ENCODE data around the gene METTL22.
"Not testable (repeated sequence)": the region's sequence is repeated elsewhere in the genome, so short reads cannot be mapped to it uniquely, and the experiment has no call there.

Gene METTL22

DNA sequence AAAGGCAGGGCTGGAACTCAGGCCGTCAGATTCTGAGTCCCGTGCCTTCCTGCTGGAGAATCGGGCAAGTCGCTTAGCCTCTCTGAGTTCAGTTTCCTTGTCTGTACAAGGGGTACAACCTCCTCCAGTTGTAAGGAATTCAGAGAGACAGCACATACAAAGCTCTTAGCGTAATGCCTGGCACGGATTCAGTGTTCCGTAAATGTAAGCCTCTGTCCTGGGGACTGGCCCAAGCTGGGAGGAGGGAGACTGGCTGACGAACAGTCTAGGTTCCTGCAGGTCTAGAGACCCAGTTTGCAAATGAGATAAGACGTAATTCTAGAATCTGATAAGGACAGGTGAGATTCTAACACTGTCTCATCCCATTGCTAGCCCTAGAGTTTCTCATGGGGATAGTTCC, 9.9 kb downstream of the METTL22 start:
- no peak for DNase-seq (ENCODE audit: extremely low read depth in 1 of 2, low read depth in 1 of 2)

DNA sequence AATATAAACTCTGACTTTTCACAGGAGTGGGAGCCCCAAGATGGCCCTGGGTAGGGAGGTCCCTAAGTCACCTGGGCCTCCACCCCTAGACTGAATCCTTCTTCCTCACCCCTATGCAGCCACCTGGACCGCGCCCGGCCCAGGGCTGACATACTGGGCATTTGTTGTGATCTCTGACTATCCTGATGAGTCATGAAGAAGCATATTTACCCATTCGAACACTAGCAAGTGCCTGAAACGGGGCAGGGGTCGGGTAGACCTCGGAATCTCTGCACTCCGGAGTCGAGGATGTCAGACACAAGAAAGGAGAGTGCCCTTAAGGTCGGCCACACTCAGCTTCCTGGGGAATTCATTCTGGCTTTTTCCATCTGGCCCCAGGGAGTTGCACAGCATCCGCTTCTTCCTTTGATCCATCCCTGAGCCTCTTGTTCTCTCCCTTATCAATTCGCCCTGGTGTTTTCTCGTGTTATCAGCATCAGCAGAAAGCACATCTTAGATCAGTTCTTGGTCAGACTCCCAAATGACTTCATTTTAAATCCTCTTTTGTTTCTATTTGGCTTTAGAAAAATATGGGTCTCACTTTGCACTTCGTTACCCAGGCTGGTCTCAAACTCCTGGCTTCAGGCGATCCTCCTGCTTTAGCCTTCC, 10.4 kb downstream of the METTL22 start:
- DNase-seq (ENCODE audit: extremely low read depth in 1 of 2, low read depth in 1 of 2): no peak

DNA sequence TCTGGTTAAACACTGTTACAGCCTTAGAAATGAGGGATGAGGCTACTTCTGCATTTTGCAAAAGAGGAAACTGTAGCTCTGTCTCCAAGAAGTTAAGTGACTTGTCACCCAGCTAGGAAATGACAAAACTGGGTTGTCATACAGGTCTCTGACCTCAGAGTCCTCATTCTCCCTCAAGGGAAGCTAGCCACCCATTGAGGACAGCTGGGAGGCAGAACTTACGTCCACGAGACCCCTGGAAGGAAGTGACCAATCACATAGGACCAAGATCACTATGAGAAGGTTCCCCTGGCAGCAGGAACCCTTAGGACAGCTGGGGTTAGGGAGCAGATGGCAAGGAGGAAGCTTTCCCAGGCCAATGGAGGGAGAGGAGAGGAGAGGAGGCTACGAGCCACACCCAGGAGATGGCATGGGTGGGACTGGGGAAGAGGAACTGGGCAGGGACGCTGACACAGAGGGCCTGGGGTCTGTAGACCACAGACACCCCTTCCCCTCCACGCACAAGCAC, 11.2 kb downstream of the METTL22 start:
- no peak for DNase-seq (ENCODE audit: extremely low read depth in 1 of 2, low read depth in 1 of 2)

DNA sequence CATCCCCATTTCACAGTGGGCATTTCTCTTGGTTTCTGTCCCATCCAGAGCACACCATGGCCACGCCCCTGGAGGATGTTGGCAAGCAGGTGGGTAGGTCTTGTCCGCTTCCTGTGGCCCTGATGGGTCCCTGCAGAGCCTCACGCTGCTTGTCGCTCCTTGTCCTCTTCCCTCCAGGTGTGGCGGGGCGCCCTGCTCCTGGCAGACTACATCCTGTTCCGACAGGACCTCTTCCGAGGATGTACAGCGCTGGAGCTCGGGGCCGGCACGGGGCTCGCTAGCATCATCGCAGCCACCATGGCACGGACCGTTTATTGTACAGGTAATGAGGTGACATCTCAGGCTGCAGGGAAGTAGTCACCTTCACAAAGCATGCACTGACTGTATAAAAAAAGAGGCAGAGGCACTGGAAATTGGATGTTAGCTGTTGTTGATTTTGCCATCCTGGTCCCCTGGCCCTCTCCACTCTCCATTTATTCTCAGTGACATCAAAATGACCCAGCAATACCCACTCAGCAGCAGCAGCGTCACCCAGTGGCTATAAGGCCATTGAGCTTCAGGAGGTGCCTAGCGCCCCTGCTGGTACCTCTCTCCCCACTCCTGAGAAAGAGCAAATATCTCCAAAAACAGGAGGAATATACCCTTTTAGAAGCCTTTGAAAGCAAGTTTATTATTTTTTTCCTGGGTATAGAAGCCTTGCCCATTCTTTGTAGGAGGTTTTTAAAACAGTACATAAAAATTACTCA, 13.7 kb downstream of the METTL22 start:
- DNase-seq (ENCODE audit: extremely low read depth in 1 of 2, low read depth in 1 of 2): no peak

DNA sequence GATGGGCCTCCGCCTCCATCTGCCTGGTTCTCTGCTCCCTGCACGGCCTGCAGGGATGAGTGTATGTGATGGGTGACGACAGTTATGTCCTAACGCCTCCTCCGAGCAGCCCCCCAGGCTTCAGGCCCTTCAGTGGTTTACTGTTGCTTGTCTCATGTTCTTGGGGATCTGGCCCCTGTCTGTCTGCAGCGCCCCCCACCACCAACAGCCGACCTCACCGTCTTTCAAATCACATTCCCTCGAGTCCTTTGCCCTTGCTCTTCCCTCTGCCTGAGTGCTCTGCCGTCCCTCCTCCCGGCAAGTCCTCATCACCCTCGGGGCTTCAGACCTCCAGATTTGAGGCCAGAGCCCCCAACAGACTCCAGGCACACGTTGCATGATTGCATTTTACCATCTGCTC, 18.2 kb downstream of the METTL22 start:
- DNase-seq (ENCODE audit: extremely low read depth in 1 of 2, low read depth in 1 of 2): no peak

DNA sequence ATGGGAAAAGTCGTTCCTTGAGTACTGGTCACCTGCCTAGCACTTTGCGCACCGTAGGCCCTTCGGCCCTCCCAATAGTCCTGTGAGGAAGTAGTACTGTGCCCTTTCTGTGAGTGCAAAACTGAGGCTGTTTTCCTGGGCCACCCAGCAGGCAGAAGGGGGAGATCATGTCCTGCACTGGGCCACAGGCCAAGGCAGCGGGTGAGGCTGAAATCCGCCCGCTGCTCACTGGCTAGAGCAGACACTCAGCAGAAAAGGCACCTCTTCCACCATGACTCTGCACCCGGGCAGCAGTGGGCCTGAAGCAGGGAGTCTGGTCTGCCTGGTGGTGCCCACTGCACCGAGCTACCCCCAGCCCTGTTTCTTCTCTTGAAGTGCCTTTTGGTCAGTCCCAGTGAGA, 20.2 kb downstream of the METTL22 start:
- DNase-seq (ENCODE audit: extremely low read depth in 1 of 2, low read depth in 1 of 2): no peak

DNA sequence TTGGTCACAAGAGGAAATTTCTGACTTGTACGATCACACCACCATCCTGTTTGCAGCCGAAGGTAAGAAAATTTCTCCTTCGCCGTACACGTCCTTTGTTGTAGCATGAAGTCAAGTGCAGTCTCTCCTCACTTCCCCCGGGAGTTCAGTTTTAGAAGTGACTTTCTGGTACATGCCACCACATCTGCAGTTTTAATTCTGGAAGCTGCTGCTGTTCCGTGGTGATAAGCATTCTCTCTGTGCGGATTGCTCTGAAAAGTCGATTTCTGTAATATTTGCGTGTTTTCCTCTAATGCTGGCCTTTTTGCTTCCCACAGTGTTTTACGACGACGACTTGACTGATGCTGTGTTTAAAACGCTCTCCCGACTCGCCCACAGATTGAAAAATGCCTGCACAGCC, 20.6 kb downstream of the METTL22 start:
- DNase-seq (ENCODE audit: extremely low read depth in 1 of 2, low read depth in 1 of 2): no peak

DNA sequence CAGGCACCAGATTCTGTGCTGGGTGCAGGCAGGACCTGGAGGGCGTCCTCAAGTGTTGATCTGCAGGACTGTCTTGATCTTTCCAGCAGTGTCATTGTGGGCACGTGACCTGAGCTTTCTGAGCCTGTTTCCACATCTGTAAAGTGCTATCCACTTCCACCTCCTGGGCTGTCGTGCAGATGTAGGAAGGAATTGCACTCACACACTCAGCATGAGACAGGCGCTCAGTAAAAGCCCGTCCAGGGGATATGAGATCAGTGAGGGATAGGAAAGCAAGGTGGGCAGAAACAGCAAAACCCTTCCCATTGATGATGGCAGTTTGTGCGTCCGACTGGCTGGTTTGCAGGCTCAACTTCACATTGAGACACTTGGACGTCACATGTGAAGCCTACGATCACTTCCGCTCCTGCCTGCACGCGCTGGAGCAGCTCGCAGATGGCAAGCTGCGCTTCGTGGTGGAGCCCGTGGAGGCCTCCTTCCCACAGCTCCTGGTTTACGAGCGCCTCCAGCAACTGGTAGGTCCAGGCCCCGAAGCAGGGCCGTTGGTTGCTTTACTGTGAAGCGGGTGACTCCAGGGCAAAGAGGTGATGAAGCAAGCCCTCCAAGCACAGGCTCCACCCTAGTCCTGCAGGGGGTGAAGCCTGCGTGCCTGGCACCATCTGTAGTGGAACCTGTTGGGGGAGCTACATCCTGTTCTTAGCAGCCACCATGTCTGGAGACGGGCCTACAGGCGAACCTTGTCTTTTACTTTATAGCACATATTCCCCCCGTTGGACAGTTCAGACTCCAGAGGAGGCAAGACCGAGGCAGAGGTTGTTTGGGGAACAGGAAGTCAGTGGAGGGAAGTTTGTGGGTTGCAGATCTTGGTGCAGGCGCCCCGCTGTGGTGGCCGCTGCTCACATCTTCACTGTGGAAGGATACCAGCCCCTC, 23.0 kb downstream of the METTL22 start:
- DNase-seq (ENCODE audit: extremely low read depth in 1 of 2, low read depth in 1 of 2): no peak

DNA sequence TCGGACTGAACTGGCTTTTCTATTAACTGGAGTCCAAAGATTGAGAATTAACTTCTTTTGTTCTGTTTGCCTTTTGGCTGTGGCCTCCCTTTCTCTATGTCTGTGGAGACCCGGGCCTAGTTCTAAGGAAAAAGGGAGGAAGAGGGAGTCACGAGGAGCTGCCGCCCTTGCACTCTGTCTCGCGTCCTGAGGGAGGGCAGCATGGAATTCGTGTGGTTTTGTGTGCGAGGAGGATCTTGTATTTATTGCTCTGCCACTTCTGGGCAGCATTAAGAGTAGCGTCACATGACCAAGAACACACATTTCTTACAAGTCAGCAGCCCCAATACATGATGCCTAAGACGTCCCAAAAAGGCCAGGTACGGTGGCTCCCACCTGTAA, 23.6 kb downstream of the METTL22 start:
- no peak for DNase-seq (ENCODE audit: extremely low read depth in 1 of 2, low read depth in 1 of 2)

DNA sequence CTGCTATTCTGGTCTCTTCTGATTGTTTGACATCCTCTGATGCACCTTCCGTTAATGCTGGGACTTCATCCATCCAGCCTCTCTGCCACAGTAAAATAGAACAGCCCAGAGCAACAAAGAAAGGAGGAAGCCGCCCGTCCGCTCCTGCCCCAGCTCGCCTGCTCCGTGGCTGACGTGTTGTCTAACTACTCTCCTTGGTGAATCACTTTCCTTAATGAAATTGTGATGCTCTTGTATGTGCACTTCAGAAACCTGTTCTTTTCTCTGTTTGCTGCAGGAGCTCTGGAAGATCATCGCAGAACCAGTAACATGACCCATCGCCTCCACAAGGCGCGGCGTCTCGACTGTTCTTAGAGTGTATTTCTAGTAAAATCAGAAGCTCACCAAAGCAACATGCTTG, 24.3 kb downstream of the METTL22 start:
- no peak for DNase-seq (ENCODE audit: extremely low read depth in 1 of 2, low read depth in 1 of 2)

DNA sequence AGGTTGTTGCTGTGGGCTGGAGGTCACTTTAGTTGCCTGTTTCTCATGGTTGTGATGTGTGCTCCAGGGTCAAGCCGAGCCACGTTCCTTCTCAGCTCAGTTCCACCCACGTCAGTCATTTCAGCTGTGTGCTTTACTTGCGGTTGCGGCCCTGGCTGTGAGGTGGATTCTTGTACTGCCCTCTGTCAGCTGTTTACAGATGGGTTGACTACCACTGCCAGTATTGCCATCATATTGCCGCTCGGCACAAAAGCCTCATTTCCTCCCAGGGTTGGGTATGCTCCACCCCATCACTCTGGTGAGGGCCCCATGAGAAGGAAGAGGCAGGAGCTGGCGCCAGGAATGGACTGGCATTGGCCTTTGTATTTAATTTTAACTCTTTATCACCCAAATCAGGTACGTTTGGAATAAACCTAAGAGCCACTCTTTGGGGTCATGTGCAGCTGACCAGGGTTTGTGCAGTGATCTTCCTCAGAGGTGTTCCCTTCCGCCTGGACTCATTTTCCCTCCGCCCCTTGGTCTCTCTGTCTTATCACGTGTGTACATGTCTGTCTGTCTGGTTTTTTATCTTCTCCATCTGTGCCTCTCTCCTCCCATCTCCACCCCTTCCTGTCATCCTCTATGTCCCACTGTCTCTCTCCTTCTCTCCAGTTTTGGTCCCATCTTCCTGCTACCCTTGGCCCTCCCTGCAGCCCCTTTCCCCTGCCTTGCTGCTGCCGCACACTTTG, 25.0 kb downstream of the METTL22 start:
- DNase-seq (ENCODE audit: extremely low read depth in 1 of 2, low read depth in 1 of 2): no peak

DNA sequence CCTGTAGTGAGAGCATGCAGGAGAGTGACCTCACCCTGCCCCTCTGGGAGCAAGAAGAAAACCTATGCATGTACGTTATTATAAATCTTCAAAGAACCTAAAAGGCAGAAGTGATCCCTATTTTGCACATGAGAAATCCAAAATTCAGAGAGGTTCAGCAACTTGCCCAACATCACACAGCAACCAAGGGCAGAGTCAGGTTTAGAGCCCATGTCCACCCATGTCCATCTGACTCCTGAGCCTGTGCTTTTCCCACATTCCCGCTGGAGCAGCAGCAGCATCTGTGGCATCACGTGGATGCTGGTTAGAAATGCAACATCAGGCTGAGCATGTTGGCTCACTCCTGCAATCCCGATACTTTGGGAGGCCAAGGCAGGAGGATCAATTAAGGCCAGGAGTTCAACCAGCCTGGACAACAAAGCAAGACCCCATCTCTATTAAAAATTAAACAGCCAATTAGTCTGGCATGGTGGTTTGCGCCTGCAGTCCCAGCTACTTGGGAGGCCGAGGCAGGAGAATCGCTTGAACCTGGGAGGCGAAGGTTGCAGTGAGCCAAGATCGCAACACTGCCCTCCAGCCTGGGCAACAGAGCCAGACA, 26.3 kb downstream of the METTL22 start:
- no peak for DNase-seq (ENCODE audit: extremely low read depth in 1 of 2, low read depth in 1 of 2)

DNA sequence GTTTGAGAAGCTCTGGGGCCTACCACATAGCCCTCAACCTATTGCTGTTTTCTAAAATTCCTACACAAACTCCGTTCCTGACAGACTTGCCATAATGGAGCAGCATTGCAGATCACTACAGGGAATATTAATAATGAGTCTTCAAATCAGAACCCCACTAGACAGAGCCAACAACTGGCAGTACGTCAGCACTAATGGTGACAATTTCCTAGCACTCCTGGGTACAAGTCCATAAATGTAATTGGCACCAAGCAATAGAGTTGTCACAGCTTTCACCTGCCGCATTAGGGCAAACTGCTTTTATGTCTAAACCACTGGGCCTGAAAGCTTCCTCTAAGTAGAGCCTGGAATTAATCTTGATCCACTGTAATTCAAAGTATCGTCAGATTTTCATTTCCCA, 27.4 kb downstream of the METTL22 start:
- no peak for DNase-seq (ENCODE audit: extremely low read depth in 1 of 2, low read depth in 1 of 2)

DNA sequence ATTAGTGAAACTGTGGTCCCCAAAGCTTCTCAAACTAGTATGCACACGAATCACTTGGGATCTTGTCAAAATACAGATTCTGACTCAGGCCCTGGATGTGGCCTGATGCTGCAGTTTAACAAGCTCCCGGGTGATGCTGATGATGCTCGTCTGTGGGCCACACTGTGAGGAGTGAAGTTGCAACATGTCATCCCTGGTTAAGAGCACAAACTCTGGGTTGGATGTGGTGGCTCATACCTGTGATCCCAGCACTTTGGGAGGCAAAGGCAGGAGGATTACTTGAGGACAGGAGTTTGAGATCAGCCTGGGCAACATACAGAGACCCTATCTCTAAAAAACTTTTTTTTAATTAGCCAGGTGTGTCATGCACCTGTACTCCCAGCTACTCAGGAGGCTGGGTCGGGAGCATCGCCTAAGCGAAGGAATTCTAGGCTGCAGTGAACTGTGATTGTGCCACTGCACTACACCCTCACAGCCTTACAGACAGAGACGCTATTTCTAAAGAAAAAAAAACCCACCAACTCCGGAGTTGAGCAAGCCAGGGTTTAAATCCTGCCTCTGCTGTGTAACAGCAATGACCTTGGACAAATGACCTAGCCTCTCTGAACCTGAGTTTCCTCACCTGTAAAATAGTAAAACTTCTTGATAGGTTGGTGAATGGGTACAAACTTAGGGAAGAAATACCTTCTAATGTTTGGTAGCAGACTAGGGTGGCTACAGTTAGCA, 28.5 kb downstream of the METTL22 start:
- DNase-seq (ENCODE audit: extremely low read depth in 1 of 2, low read depth in 1 of 2): no peak

DNA sequence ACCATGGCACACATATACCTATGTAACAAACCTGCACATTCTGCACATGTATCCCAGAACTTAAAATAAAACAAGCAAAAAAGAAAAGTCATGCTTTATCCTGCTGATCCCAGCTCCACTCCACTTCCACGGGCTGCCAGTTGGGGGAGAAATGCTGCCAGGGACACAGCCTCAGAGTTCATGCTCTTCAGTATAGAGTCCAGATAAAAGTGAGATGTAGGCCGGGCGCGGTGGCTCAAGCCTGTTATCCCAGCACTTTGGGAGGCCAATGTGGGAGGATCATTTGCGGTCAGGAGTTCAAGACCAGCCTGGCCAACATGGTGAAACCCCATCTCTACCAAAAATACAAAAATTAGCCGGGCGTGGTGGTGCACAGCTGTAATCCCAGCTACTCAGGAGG, 30.5 kb downstream of the METTL22 start:
- not testable (repeated sequence) for DNase-seq (ENCODE audit: extremely low read depth in 1 of 2, low read depth in 1 of 2)

DNA sequence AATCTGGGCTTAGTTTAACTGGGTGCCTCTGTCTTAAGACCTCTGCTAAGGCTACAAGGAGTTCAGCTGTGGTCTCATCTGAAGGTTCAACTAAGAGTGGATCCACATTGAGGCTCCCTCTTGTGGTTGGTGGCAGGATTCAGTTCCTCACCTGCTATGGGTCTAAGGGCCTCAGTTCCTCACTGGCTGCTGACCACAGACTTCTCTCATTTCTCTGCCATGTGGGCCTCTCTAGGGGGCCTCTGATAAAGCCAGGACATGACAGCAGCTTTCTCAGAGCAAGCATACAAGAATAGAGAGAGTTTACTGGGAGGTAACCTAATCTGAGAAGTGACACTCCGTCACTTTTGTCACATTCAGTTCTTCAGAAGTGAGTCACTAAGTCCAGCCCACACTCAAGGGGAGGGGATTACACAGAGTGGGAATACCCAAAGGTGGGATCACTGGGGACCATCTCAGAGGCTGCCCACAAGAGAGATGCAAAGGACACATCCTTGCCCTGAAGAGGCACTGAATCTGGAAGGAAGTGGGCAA, 33.8 kb downstream of the METTL22 start:
- no peak for DNase-seq (ENCODE audit: extremely low read depth in 1 of 2, low read depth in 1 of 2)

DNA sequence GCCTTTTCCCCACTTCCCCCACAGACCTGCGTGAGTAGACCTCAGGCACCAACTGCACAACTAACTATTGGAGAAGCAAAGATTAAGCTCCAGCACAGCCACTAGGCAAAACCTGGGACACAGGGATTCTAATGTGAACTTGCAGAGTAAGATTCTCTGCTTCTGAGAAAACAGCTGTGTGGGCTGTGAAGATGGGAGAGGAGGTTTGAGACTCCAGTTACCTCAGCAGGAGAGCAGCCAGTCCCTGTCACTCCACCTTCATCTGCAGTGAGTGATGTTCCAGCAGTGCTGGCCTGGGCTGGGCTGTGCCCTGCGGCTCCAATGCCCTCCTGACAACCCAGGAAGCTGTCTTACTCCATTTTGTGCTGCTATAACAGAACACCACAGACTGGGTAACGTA, 34.9 kb downstream of the METTL22 start:
- no peak for DNase-seq (ENCODE audit: extremely low read depth in 1 of 2, low read depth in 1 of 2)

DNA sequence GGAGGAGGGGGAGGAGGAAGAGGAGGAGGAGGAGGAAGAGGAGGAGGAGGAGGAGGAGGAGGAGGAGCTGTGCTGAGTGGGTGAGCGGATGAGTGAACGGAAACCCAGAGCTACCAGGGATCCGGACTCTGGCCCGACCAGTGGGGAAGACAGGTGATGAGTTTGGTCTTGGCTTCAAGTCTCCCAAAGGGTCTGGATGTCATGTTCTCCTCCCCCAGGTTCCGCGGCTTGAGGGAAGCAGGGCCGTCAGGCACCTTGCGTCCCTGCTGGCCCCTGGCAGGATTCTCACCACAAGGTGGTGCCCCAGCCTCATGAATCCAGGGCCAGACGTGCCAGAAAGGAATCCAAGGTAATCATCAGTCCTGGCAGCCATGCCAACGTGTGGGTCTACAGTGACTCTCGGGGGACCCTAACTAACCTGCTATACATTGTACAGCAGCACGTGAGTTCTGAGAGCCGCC, 39.4 kb downstream of the METTL22 start:
- DNase-seq (ENCODE audit: extremely low read depth in 1 of 2, low read depth in 1 of 2): no peak

DNA sequence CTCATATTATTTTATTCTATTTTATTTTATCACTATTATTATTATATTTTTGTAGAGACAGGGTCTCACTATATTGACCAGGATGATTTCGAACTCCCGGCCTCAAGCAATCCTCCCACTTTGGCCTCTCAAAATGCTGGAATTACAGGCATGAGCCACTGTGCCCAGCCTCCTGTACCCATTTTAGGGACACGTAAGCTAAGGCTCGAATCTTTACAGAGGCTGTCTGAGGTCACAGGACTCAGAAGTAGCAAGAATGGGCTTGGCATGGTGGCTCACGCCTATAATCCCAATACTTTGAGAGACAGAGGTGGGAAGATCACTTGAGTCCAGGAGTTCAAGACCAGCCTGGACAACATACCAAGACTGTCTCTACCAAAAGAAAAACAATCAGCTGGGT, 40.2 kb downstream of the METTL22 start:
- DNase-seq (ENCODE audit: extremely low read depth in 1 of 2, low read depth in 1 of 2): no peak
